Measurements from ENCODE around the gene FAM187B.

- no peak for TF ChIP-seq ZNF391 (tag by site-specific recombination; IDR thresholded peaks at IDR 0.05; ENCODE audit: borderline replicate concordance, low read depth)
- TF ChIP-seq, protein P1, sequence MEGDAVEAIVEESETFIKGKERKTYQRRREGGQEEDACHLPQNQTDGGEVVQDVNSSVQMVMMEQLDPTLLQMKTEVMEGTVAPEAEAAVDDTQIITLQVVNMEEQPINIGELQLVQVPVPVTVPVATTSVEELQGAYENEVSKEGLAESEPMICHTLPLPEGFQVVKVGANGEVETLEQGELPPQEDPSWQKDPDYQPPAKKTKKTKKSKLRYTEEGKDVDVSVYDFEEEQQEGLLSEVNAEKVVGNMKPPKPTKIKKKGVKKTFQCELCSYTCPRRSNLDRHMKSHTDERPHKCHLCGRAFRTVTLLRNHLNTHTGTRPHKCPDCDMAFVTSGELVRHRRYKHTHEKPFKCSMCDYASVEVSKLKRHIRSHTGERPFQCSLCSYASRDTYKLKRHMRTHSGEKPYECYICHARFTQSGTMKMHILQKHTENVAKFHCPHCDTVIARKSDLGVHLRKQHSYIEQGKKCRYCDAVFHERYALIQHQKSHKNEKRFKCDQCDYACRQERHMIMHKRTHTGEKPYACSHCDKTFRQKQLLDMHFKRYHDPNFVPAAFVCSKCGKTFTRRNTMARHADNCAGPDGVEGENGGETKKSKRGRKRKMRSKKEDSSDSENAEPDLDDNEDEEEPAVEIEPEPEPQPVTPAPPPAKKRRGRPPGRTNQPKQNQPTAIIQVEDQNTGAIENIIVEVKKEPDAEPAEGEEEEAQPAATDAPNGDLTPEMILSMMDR (tag by site-specific recombination; IDR thresholded peaks at IDR 0.05): no peak
- TF ChIP-seq ZBTB17 (tag by site-specific recombination; IDR thresholded peaks at IDR 0.05): no peak
- TF ChIP-seq SALL2 (tag by site-specific recombination; IDR thresholded peaks at IDR 0.05; ENCODE audit: borderline replicate concordance): no peak
- TF ChIP-seq ZNF639 (tag by site-specific recombination; IDR thresholded peaks at IDR 0.05): no peak
- TF ChIP-seq ZNF707 (tag by site-specific recombination; IDR thresholded peaks at IDR 0.05): no peak
- no peak for TF ChIP-seq TCF7L2 (IDR thresholded peaks at IDR 0.05; ENCODE audit: borderline replicate concordance, low read depth, low read length)
- TF ChIP-seq, protein P2, sequence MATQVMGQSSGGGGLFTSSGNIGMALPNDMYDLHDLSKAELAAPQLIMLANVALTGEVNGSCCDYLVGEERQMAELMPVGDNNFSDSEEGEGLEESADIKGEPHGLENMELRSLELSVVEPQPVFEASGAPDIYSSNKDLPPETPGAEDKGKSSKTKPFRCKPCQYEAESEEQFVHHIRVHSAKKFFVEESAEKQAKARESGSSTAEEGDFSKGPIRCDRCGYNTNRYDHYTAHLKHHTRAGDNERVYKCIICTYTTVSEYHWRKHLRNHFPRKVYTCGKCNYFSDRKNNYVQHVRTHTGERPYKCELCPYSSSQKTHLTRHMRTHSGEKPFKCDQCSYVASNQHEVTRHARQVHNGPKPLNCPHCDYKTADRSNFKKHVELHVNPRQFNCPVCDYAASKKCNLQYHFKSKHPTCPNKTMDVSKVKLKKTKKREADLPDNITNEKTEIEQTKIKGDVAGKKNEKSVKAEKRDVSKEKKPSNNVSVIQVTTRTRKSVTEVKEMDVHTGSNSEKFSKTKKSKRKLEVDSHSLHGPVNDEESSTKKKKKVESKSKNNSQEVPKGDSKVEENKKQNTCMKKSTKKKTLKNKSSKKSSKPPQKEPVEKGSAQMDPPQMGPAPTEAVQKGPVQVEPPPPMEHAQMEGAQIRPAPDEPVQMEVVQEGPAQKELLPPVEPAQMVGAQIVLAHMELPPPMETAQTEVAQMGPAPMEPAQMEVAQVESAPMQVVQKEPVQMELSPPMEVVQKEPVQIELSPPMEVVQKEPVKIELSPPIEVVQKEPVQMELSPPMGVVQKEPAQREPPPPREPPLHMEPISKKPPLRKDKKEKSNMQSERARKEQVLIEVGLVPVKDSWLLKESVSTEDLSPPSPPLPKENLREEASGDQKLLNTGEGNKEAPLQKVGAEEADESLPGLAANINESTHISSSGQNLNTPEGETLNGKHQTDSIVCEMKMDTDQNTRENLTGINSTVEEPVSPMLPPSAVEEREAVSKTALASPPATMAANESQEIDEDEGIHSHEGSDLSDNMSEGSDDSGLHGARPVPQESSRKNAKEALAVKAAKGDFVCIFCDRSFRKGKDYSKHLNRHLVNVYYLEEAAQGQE (tag by site-specific recombination; IDR thresholded peaks at IDR 0.05): no peak
- no peak for TF ChIP-seq ZBTB21 (tag by site-specific recombination; IDR thresholded peaks at IDR 0.05)
Measured at GRCh38 chr19:35251456-35251855, 22.9 kb upstream of the FAM187B start.
